ENCODE results near the gene DPYSL4.

- TF ChIP-seq CTCF (IDR thresholded peaks at IDR 0.05) (no peak), POLR2A (IDR thresholded peaks at IDR 0.05) (no peak)
Observed at GRCh38 chr10:132157101-132157500, 29.6 kb upstream of the DPYSL4 start.
